WI38 (cell line): Measurements from ENCODE around the gene RALGPS2.

ENCODE experiments used
- H3K4me3 ChIP-seq: 2 replicates; pipeline ENCODE4 v1.5.1; 2011; ENCODE audit warnings: low read depth, mild to moderate bottlenecking, control low read depth, low read length
- CTCF ChIP-seq: IDR thresholded peaks from 2 replicates; pipeline ENCODE4 v1.5.1; 2012; ENCODE audit warnings: low read depth, mild to moderate bottlenecking, control low read depth, low read length

The RALGPS2 gene

DNA sequence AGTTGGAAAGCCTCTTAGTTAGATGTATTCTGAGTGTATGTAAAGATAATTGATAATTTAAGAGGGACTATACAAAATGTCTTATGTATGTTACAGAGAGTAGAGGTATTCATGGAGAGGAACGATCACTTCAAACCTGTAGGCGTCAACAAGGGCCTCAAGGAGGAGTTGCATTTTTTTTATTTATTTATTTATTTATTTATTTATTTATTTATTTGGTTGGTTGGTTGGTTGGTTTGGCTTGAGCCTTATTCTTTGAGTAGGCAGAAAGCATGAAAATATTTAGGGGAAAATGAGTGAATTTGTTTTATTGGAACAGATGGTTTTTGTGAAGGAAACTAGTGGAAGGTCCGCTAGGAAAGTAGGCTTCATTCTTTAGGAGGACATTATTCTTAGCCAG lies 137.4 kb downstream of the RALGPS2 start:
- no peak overlapping the region for H3K4me3 ChIP-seq
- no peak for TF ChIP-seq CTCF

DNA sequence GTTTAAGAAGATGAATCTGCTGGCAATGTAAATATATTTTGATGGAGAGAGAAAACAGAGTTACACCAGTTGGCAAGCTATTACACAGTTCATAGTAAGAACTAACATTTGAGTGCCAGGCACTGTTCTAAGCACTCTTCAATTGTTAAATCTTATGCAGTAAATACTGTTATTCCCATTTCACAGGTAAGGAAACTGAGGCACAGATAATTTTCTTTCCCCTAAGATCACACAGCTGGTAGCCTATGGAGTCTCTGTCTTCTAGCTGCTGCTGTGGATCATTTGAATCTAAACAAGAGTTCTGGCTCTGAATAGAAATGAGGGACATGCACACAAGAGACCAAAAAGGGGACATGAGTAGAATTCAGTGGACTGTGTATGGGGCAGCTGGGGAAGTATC lies 137.8 kb downstream of the RALGPS2 start:
- TF ChIP-seq CTCF, result no peak
- H3K4me3 ChIP-seq, result no peak overlapping the region

DNA sequence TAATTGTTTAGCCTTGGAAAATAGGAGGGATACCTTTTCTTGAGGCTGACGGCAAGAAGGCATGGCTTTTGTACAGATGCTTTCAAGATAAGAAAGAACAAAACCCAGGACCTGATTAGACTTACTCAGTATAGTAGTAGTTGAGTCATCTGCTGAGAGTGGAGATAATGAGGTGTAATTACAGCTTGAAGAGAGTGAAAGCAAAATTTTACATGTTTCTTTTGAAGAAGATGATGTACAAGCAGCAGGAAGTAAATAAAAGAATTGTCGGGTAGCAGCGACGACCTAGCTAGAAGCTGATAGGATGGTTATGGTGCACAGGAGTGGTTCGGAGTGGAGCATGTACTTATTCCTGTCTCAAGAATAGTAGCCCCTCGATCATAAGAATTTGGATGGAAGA lies 139.3 kb downstream of the RALGPS2 start:
- no peak for TF ChIP-seq CTCF
- H3K4me3 ChIP-seq, result no peak overlapping the region

DNA sequence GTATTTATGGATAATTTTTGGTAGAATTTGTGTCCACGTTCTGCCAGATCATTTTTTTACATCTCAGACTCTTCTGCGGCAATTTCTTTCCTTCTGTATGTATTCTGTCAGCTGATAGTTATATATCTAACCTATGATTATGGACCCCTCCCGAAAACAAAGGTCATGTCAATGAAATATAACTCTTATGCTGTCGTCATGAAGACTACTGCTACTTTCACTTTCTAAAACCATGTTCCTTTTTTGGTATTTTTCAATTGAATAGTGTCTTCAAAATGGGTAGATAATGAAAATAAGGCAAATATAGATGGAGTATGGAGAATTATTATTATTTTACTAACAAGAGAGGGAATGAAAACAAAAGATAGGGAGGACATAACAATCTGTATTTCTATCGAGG lies 142.6 kb downstream of the RALGPS2 start:
- no peak overlapping the region for H3K4me3 ChIP-seq
- TF ChIP-seq CTCF, result no peak

DNA sequence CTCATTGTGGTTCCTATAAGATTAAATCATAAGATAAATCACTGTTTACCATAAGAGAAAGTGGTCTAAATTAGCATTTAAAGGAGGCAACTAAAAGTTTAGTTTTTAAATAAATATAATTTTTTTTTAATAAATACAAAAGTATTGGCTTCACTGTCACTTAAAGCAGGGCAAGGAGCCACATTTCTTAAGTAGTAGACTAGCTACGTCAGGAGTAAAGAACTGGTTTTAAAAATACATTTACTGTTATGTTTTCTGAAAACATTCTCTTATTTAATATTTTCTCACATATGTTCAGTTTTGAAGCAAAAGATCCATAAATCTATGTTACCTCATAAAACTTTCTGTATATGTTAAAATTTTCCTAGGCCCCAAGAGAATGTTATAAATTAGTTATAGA lies 143.7 kb downstream of the RALGPS2 start:
- H3K4me3 ChIP-seq, result no peak overlapping the region

GRCh38 chr1:178869119-178869697 lies 144.2 kb downstream of the RALGPS2 start:
- no peak overlapping the region for H3K4me3 ChIP-seq

More for the DNA sequence above, 143.7 kb downstream of the RALGPS2 start:
- TF ChIP-seq CTCF, result no peak

DNA sequence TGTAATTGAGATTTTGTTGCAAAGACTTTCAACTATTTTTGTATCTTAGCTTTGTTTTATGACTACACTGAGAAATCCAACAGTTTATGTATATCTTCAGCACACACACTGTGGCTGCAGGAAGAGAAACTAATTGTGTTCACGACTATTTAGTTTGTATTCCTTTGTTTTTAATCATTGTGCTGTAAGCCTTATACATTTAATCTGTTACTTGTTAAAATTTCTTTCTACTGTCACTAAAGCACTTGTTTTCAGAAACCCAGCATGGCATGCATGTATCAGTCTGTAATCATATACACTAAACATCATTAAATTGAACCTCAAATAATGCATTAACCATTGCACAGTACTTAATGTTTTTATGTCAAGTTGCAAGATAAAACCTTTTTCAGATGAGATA lies 145.2 kb downstream of the RALGPS2 start:
- no peak for TF ChIP-seq CTCF
- no peak overlapping the region for H3K4me3 ChIP-seq

More at GRCh38 chr1:178869119-178869697, 144.2 kb downstream of the RALGPS2 start:
- no peak for TF ChIP-seq CTCF
